HepG2 (cell line): ENCODE measurements around the gene RPUSD3. TPM values are rescaled to one million over a fixed set of nuclear protein-coding genes. Genes with fewer than 3 reads are reported as not detected.
A peak's percentile ranks its signal among the peaks of the same experiment; 100 is the strongest.

Experiments used
- CEBPG ChIP-seq: IDR thresholded peaks from 2 replicates; pipeline ENCODE4 v1.6.1; 2016
- ERF ChIP-seq: IDR thresholded peaks from 2 replicates; pipeline ENCODE4 v1.6.1; 2018; ENCODE audit warnings: missing biosample characterization, missing genetic modification reagents
- ETV6 ChIP-seq: sonication (generic); formaldehyde crosslinking; conservative IDR thresholded peaks from 2 replicates; pipeline ENCODE4 v1.4.0; 2020; ENCODE audit warnings: missing genetic modification reagents
- IKZF5 ChIP-seq: IDR thresholded peaks from 2 replicates; pipeline ENCODE4 v1.6.1; 2018; ENCODE audit warnings: missing genetic modification reagents, mild to moderate bottlenecking, missing compliant biosample characterization
- LBX2 ChIP-seq: sonication (generic); formaldehyde crosslinking; IDR thresholded peaks from 2 replicates; pipeline ENCODE4 v1.5.0; 2020; ENCODE audit warnings: missing genetic modification reagents, mild to moderate bottlenecking, borderline replicate concordance
- LRRFIP1 ChIP-seq: sonication (generic); formaldehyde crosslinking; conservative IDR thresholded peaks from 2 replicates; pipeline ENCODE4 v1.4.0; 2020; ENCODE audit warnings: missing genetic modification reagents
- MEIS1 ChIP-seq: sonication (generic); formaldehyde crosslinking; IDR thresholded peaks from 2 replicates; pipeline ENCODE4 v1.9.0; 2021; ENCODE audit warnings: mild to moderate bottlenecking, missing genetic modification reagents, moderate library complexity, borderline replicate concordance
- NFYB ChIP-seq: sonication (generic); formaldehyde crosslinking; IDR thresholded peaks from 2 replicates; pipeline ENCODE4 v1.4.0; 2020; ENCODE audit warnings: missing genetic modification reagents
- SP1 ChIP-seq, 2 experiments: fragments of 450-650 bp in 1 of 2; sonication (generic) in 1 of 2; formaldehyde crosslinking in 1 of 2; IDR thresholded peaks; 2 replicates each; pipeline versions ENCODE4 v1.4.0 to v1.6.1; 2016 to 2020; ENCODE audit warnings: missing genetic modification reagents in 1 of 2
- TAF1 ChIP-seq: sonication (generic); formaldehyde crosslinking; IDR thresholded peaks from 2 replicates; pipeline ENCODE4 v1.4.0; 2020; ENCODE audit warnings: missing genetic modification reagents
- ZFP62 ChIP-seq: sonication (generic); formaldehyde crosslinking; IDR thresholded peaks from 2 replicates; pipeline ENCODE4 v1.4.0; 2020; ENCODE audit warnings: missing genetic modification reagents
- ZFP90 ChIP-seq: sonication (generic); formaldehyde crosslinking; IDR thresholded peaks from 2 replicates; pipeline ENCODE4 v1.8.0; 2022; ENCODE audit warnings: missing genetic modification reagents, mild to moderate bottlenecking, inconsistent platforms, borderline replicate concordance
- ZNF263 ChIP-seq: sonication (generic); formaldehyde crosslinking; IDR thresholded peaks from 2 replicates; pipeline ENCODE4 v1.4.0; 2020; ENCODE audit warnings: missing genetic modification reagents
- ZNF383 ChIP-seq: sonication (generic); formaldehyde crosslinking; IDR thresholded peaks from 2 replicates; pipeline ENCODE4 v1.4.0; 2020; ENCODE audit warnings: missing genetic modification reagents, mild to moderate bottlenecking, borderline replicate concordance
- ZNF564 ChIP-seq: sonication (generic); formaldehyde crosslinking; IDR thresholded peaks from 2 replicates; pipeline ENCODE4 v1.8.1; 2023; ENCODE audit warnings: mild to moderate bottlenecking, missing genetic modification reagents
- ZNF569 ChIP-seq: sonication (generic); formaldehyde crosslinking; IDR thresholded peaks from 2 replicates; pipeline ENCODE4 v1.5.0; 2020; ENCODE audit warnings: mild to moderate bottlenecking, missing genetic modification reagents, moderate library complexity, borderline replicate concordance
- ZNF605 ChIP-seq: sonication (generic); formaldehyde crosslinking; IDR thresholded peaks from 2 replicates; pipeline ENCODE4 v1.8.0; 2022; ENCODE audit warnings: mild to moderate bottlenecking, missing genetic modification reagents
- ZNF709 ChIP-seq: sonication (generic); formaldehyde crosslinking; IDR thresholded peaks from 2 replicates; pipeline ENCODE4 v1.5.0; 2020; ENCODE audit warnings: mild to moderate bottlenecking, missing genetic modification reagents
- polyA plus RNA-seq, 8 experiments: library from polyadenylated mRNA; depleted of rRNA in 3 of 8; stranded (reverse) in 7 of 8; unstranded in 1 of 8; fragments of >200 nt; fragmentation: Illumina TruSeq in 4 of 8; extraction: Trizol in 4 of 8; gene quantifications; 2 replicates each; pipeline versions ENCODE4 v1.2.1 to v1.2.3, GENCODE V29; 2011 to 2016; ENCODE audit warnings: low read depth in 4 of 8, missing spikeins in 1 of 8, mixed read lengths in 1 of 8; ENCODE audit not compliant: insufficient read depth in 1 of 8
- total RNA-seq, 5 experiments: library from RNA; depleted of rRNA; stranded (reverse); fragments of >200 nt; fragmentation: Illumina TruSeq; extraction: Trizol; gene quantifications; 2 replicates each; pipeline ENCODE4 v1.2.3, GENCODE V29; 2016; ENCODE audit warnings: low read depth in 1 of 5

Gene RPUSD3
- total and polyA plus RNA-seq, 2 of the 13 experiments (the other 11 are each of a cell fraction or from before 2014, with no cell fraction given) = 32.1 to 48.7 TPM

DNA sequence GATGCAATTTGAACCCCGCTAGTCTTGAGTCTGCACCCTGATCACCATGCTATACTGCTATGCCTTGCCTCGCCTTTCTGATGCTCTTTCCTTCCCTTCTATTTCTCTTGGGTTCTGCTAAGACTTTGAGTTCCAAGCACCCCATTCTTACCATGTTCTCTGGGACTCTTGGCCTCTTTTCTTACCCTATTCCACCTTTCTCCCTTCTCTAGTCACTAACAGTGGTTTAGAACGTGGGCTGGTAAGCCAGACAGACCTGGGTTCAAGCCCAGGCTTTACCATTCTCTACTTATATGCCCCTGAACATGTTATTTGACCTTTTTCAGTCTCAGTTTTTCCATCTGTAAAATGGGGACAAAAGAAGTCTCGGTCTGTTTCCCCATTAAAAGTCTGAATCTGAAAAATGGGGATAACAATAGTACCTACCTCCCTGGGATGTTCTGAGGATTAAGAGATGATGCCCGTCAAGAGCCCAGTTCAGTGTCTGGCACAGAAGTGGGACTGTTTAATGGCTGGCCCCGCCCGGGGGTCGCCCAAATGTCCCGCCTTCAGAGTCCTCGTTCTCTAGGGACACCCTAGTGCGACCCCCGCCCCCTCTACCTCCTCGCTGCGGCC lies 51.9 kb downstream of the RPUSD3 start (continued):
- TF ChIP-seq TAF1 (0 out of 2 replicates have a peak, but pooled peaks have one; percentile 5), ERF (no peak), IKZF5 (CRISPR knock-in tag) (no peak), ZNF383 (no peak), ZNF605 (peak; percentile 82; the same call in 1 of the 2 replicates), SP1 (IDR thresholded peaks at IDR 0.05) (no peak), SP1 (CRISPR knock-in tag; IDR thresholded peaks at IDR 0.05) (no peak), ZNF569 (0 out of 2 replicates have a peak, but pooled peaks have one; percentile 11), ZFP90 (peak; percentile 52; the same call in 1 of the 2 replicates), ZNF564 (no peak), ZNF263 (CRISPR knock-in tag) (no peak), ZNF709 (CRISPR knock-in tag) (no peak), CEBPG (CRISPR knock-in tag) (peak; percentile 8; the same call in 1 of the 2 replicates), NFYB (CRISPR knock-in tag) (no peak), MEIS1 (CRISPR knock-in tag) (no peak), LBX2 (no peak), ETV6 (CRISPR knock-in tag) (no peak), LRRFIP1 (CRISPR knock-in tag) (no peak), ZFP62 (no peak)
